K562 (cell line): ENCODE results near the gene TNFAIP3. TPM values are rescaled to one million over a fixed set of nuclear protein-coding genes. Genes with fewer than 3 reads are reported as not detected.
A peak's percentile ranks its signal among the peaks of the same experiment; 100 is the strongest.

ENCODE experiments used
- ARHGAP35 ChIP-seq: fragments of 450-650 bp; IDR thresholded peaks from 2 replicates; pipeline ENCODE4 v1.6.1; 2018; ENCODE audit not compliant: partially characterized antibody
- BCOR ChIP-seq: fragments of 450-650 bp; IDR thresholded peaks from 2 replicates; pipeline ENCODE4 v1.6.1; 2016
- CEBPZ ChIP-seq: fragments of 150-350 bp; IDR thresholded peaks from 2 replicates; pipeline ENCODE4 v1.6.1; 2014; ENCODE audit warnings: low read depth, mild to moderate bottlenecking, low read length, borderline replicate concordance
- DEAF1 ChIP-seq: fragments of 450-650 bp; formaldehyde crosslinking; IDR thresholded peaks from 2 replicates; pipeline ENCODE4 v1.4.0; 2020; ENCODE audit warnings: mild to moderate bottlenecking, moderate library complexity
- EWSR1 ChIP-seq: fragments of 450-650 bp; IDR thresholded peaks from 2 replicates; pipeline ENCODE4 v1.6.1; 2018; ENCODE audit warnings: borderline replicate concordance, mild to moderate bottlenecking, low read depth, moderate library complexity; ENCODE audit not compliant: partially characterized antibody
- GTF2E2 ChIP-seq: fragments of 200-800 bp; sonication (Bioruptor generic); IDR thresholded peaks from 2 replicates; pipeline ENCODE4 v1.6.1; 2016; ENCODE audit warnings: missing genetic modification characterization, missing compliant biosample characterization
- HDAC6 ChIP-seq: IDR thresholded peaks from 2 replicates; pipeline ENCODE4 v1.6.1; 2012; ENCODE audit warnings: low read depth, mild to moderate bottlenecking, control low read depth, inconsistent platforms, low read length, moderate library complexity
- ILF3 ChIP-seq: fragments of 450-650 bp; IDR thresholded peaks from 2 replicates; pipeline ENCODE4 v1.6.1; 2018; ENCODE audit warnings: antibody characterized with exemption, mild to moderate bottlenecking, moderate library complexity, borderline replicate concordance
- JUN ChIP-seq, 2 experiments: sonication (generic) in 1 of 2; formaldehyde crosslinking in 1 of 2; IDR thresholded peaks; 2 replicates each; pipeline versions ENCODE4 v1.6.1 to v1.8.0; 2012 to 2022; ENCODE audit warnings: borderline replicate concordance in 2 of 2, mild to moderate bottlenecking in 2 of 2, improper control_type of control experiment in 1 of 2, low read depth in 1 of 2, low read length in 1 of 2, missing genetic modification reagents in 1 of 2
- KLF10 ChIP-seq: fragments of 250-450 bp; sonication (Bioruptor Pico); IDR thresholded peaks from 2 replicates; pipeline ENCODE4 v1.6.1; 2021; ENCODE audit warnings: matching md5 sums
- KLF13 ChIP-seq: fragments of 450-650 bp; IDR thresholded peaks from 2 replicates; pipeline ENCODE4 v1.6.1; 2016; ENCODE audit warnings: missing genetic modification characterization, low read depth, mild to moderate bottlenecking, missing compliant biosample characterization, moderate library complexity, borderline replicate concordance
- MLLT1 ChIP-seq, 2 experiments: fragments of 450-650 bp; IDR thresholded peaks; 2 replicates each; pipeline ENCODE4 v1.6.1; 2016
- NBN ChIP-seq: fragments of 450-650 bp; IDR thresholded peaks from 2 replicates; pipeline ENCODE4 v1.6.1; 2016; ENCODE audit warnings: low read depth, mild to moderate bottlenecking
- NCOA2 ChIP-seq, 2 experiments: fragments of 450-650 bp; IDR thresholded peaks; 2 replicates each; pipeline ENCODE4 v1.6.1; 2018; ENCODE audit warnings: mild to moderate bottlenecking in 2 of 2, moderate library complexity in 1 of 2; ENCODE audit not compliant: partially characterized antibody in 2 of 2
- PHF20 ChIP-seq: fragments of 450-650 bp; IDR thresholded peaks from 2 replicates; pipeline ENCODE4 v1.6.1; 2018; ENCODE audit not compliant: partially characterized antibody
- PTRF ChIP-seq: fragments of 450-650 bp; IDR thresholded peaks from 2 replicates; pipeline ENCODE4 v1.6.1; 2016; ENCODE audit warnings: mild to moderate bottlenecking, missing genetic modification characterization, missing compliant biosample characterization
- RBFOX2 ChIP-seq: fragments of 200-400 bp; formaldehyde crosslinking; IDR thresholded peaks from 2 replicates; pipeline ENCODE4 v1.6.1; 2017; ENCODE audit warnings: low read depth, mild to moderate bottlenecking, low read length, moderate library complexity
- SIN3B ChIP-seq: fragments of 450-650 bp; IDR thresholded peaks from 2 replicates; pipeline ENCODE4 v1.6.1; 2017; ENCODE audit warnings: low read depth, mild to moderate bottlenecking, moderate library complexity
- SMAD3 ChIP-seq: fragments of 450-650 bp; formaldehyde crosslinking; conservative IDR thresholded peaks from 2 replicates; pipeline ENCODE4 v1.4.0; 2020; ENCODE audit warnings: mild to moderate bottlenecking
- SOX6 ChIP-seq: fragments of 450-650 bp; IDR thresholded peaks from 2 replicates; pipeline ENCODE4 v1.6.1; 2014; ENCODE audit warnings: mild to moderate bottlenecking
- ZNF121 ChIP-seq: sonication (generic); formaldehyde crosslinking; conservative IDR thresholded peaks from 2 replicates; pipeline ENCODE4 v1.8.0; 2022; ENCODE audit warnings: missing genetic modification reagents
- ZNF551 ChIP-seq: fragments of 250-450 bp; sonication (Bioruptor Pico); IDR thresholded peaks from 2 replicates; pipeline ENCODE4 v1.5.0; 2021; ENCODE audit warnings: mild to moderate bottlenecking, moderate library complexity
- polyA plus RNA-seq, 8 experiments: library from polyadenylated mRNA; depleted of rRNA in 4 of 8; stranded (reverse) in 5 of 8; unstranded in 3 of 8; fragments of >200 nt; fragmentation: Nextera tagmentation in 2 of 8; fragmentation: Illumina TruSeq in 1 of 8; extraction: Ambion mirVana in 2 of 8; extraction: Trizol in 1 of 8; gene quantifications; 2 replicates each; pipeline versions ENCODE4 v1.2.1 to v1.2.3, GENCODE V29; 2011 to 2014; ENCODE audit warnings: inconsistent platforms in 1 of 8, missing spikeins in 1 of 8
- total RNA-seq, 7 experiments: library from RNA; depleted of rRNA in 6 of 7; stranded (reverse); fragments of >200 nt in 6 of 7; fragmentation: Illumina TruSeq in 2 of 7; extraction: Trizol in 2 of 7; gene quantifications; 2 replicates each; pipeline versions ENCODE4 v1.2.1 to v1.2.3, GENCODE V29; 2011 to 2021; ENCODE audit warnings: low replicate concordance in 1 of 7

TNFAIP3 gene
- total and polyA plus RNA-seq, 9 of the 15 experiments (the other 6 are each of a cell fraction or from before 2014, with no cell fraction given) = 0.79 to 17.0 (median 6.4) TPM

GRCh38 chr6:137919837-137920730 is 53.0 kb downstream of the TNFAIP3 start (continued):
- TF ChIP-seq JUN (IDR thresholded peaks at IDR 0.05; ENCODE audit: borderline replicate concordance, low read depth, low read length) (no peak), JUN (CRISPR knock-in tag; IDR thresholded peaks at IDR 0.05; ENCODE audit: borderline replicate concordance) (no peak), KLF13 (no peak), HDAC6 (no peak), RBFOX2 (peak; percentile 34; the same call in 1 of the 2 replicates), ARHGAP35 (no peak), SMAD3 (CRISPR knock-in tag) (no peak), NCOA2 (IDR thresholded peaks at IDR 0.05; ENCODE audit: partially characterized antibody in 2 of 2) (no peak), DEAF1 (CRISPR knock-in tag) (no peak), SIN3B (no peak), PHF20 (no peak), CEBPZ (no peak), ZNF551 (CRISPR knock-in tag) (no peak), ILF3 (no peak), ZNF121 (no peak), NBN (peak; percentile 46; the same call in 1 of the 2 replicates), PTRF (tag) (no peak), KLF10 (CRISPR knock-in tag) (no peak), BCOR (no peak), GTF2E2 (0 out of 2 replicates have a peak, but pooled peaks have one; percentile 56), MLLT1 (IDR thresholded peaks at IDR 0.05) (no peak), EWSR1 (no peak), SOX6 (peak; percentile 85)
